Suprapubic skin (tissue), 4 donors: ENCODE measurements around the gene ATP5ME. TPM values are rescaled to one million over a fixed set of nuclear protein-coding genes. Genes with fewer than 3 reads are reported as not detected.
"Not testable (repeated sequence)": the region's sequence is repeated elsewhere in the genome, so short reads cannot be mapped to it uniquely, and the experiment has no call there.

Experiments used
- DNase-seq, 2 donors: peaks; one replicate each; pipeline ENCODE4 v3.0.0-alpha.2; 2019; ENCODE audit warnings: low spot score in 2 of 2
- H3K27ac ChIP-seq: fragments of 200-600 bp; sonication (generic); one replicate; pipeline ENCODE4 v1.5.1; 2019
- H3K27me3 ChIP-seq: fragments of 200-600 bp; sonication (generic); one replicate; pipeline ENCODE4 v1.5.1; 2019
- H3K36me3 ChIP-seq: fragments of 200-600 bp; sonication (generic); one replicate; pipeline ENCODE4 v1.5.1; 2019
- H3K4me1 ChIP-seq: fragments of 200-600 bp; sonication (generic); one replicate; pipeline ENCODE4 v1.5.1; 2019
- H3K4me3 ChIP-seq: fragments of 200-600 bp; sonication (generic); one replicate; pipeline ENCODE4 v1.5.1; 2019; ENCODE audit warnings: mild to moderate bottlenecking
- H3K9me3 ChIP-seq: fragments of 200-600 bp; sonication (generic); one replicate; pipeline ENCODE4 v1.5.1; 2019
- CTCF ChIP-seq, 2 donors: fragments of 200-600 bp in 1 of 2; fragments of 450-650 bp in 1 of 2; sonication (generic) in 1 of 2; IDR thresholded peaks; one replicate each; pipeline ENCODE4 v1.5.1; 2016 to 2019; ENCODE audit warnings: antibody characterized with exemption in 2 of 2, mild to moderate bottlenecking in 1 of 2, moderate library complexity in 1 of 2
- EP300 ChIP-seq: sonication (generic); formaldehyde crosslinking; IDR thresholded peaks from one replicate; pipeline ENCODE4 v1.6.1; 2017; ENCODE audit warnings: antibody characterized with exemption
- POLR2A ChIP-seq, 2 donors: fragments of 450-650 bp; IDR thresholded peaks; one replicate each; pipeline ENCODE4 v1.6.1; 2017; ENCODE audit warnings: antibody characterized with exemption in 2 of 2, mild to moderate bottlenecking in 2 of 2, moderate library complexity in 2 of 2
- POLR2AphosphoS5 ChIP-seq, 3 donors: sonication (generic); formaldehyde crosslinking; IDR thresholded peaks; one replicate each; pipeline ENCODE4 v1.6.1; 2017; ENCODE audit warnings: antibody characterized with exemption in 3 of 3
- WGBS: methylation state at CpG from one replicate; pipeline ENCODE4 v1.1.5; 2018; 5-methylcytosine and 5-hydroxymethylcytosine counted together
- total RNA-seq, 4 donors: library from RNA; depleted of rRNA; stranded (reverse); fragments of >200 nt; gene quantifications; one replicate each; pipeline ENCODE4 v1.1.0, GENCODE V29; 2016

The ATP5ME gene
- total RNA-seq, 4 donors from 2014 or later = 60.2 to 167 (median 102) TPM

- H3K9me3 ChIP-seq = no peaks in the 10 kb centered on the region
- WGBS = 74% methylated on average over 12 of the region's 13 CpGs
- H3K36me3 ChIP-seq = no peaks in the 10 kb centered on the region
- H3K4me1 ChIP-seq = peaks cover 9% of the 10 kb centered on the region
- H3K4me3 ChIP-seq = no peak overlapping the region
- TF ChIP-seq EP300 = no peak
- H3K27me3 ChIP-seq = peaks cover 52% of the 10 kb centered on the region
- DNase-seq = no peak
- H3K27ac ChIP-seq = no peak overlapping the region
These were observed 26.6 kb downstream of the ATP5ME start for GRCh38 chr4:647481-647880.

GRCh38 chr4:646460-646859 is 27.6 kb downstream of the ATP5ME start:
- DNase-seq = no peak
- Histone ChIP-seq H3K36me3 (no peaks in the 10 kb centered on the region), H3K4me1 (peaks cover 5% of the 10 kb centered on the region), H3K4me3 (no peak overlapping the region), H3K27me3 (peaks cover 46% of the 10 kb centered on the region), H3K9me3 (no peaks in the 10 kb centered on the region), H3K27ac (no peak overlapping the region)
- TF ChIP-seq POLR2AphosphoS5 (IDR thresholded peaks at IDR 0.05) = no peak
- no peak for TF ChIP-seq CTCF (IDR thresholded peaks at IDR 0.05)
- no peak for TF ChIP-seq POLR2A (IDR thresholded peaks at IDR 0.05)
- no peak for TF ChIP-seq EP300
- WGBS = 52% methylated on average over 32 of the region's 32 CpGs

- H3K27me3 ChIP-seq = peaks cover 29% of the 10 kb centered on the region
- not testable (repeated sequence) for H3K36me3 ChIP-seq, H3K4me1 ChIP-seq, DNase-seq, H3K9me3 ChIP-seq, H3K4me3 ChIP-seq, H3K27ac ChIP-seq
- 88% methylated on average over 6 of the region's 6 CpGs for WGBS
These were observed 31.7 kb downstream of the ATP5ME start for GRCh38 chr4:642366-642765.

- H3K4me1 ChIP-seq = no peaks in the 10 kb centered on the region
- no peak overlapping the region for H3K27ac ChIP-seq
- TF ChIP-seq POLR2A (IDR thresholded peaks at IDR 0.05) (no peak), EP300 (no peak), POLR2AphosphoS5 (IDR thresholded peaks at IDR 0.05) (no peak), CTCF (IDR thresholded peaks at IDR 0.05) (no peak)
- no peaks in the 10 kb centered on the region for H3K9me3 ChIP-seq
- peak in 1 of 2 donors; percentile 24 for DNase-seq
- 76% methylated on average over 27 of the region's 32 CpGs for WGBS
- H3K4me3 ChIP-seq = no peak overlapping the region
- H3K36me3 ChIP-seq = no peaks in the 10 kb centered on the region
- H3K27me3 ChIP-seq = peaks cover 37% of the 10 kb centered on the region
These were observed 36.4 kb downstream of the ATP5ME start for GRCh38 chr4:637536-638280.

GRCh38 chr4:636628-637159 is 37.4 kb downstream of the ATP5ME start:
- H3K9me3 ChIP-seq = no peaks in the 10 kb centered on the region
- H3K36me3 ChIP-seq = no peaks in the 10 kb centered on the region
- H3K4me1 ChIP-seq = no peaks in the 10 kb centered on the region
- peaks cover 37% of the 10 kb centered on the region for H3K27me3 ChIP-seq
- H3K4me3 ChIP-seq = no peak overlapping the region
- no peak for TF ChIP-seq CTCF (IDR thresholded peaks at IDR 0.05)
- TF ChIP-seq POLR2A (IDR thresholded peaks at IDR 0.05) = no peak
- no peak for TF ChIP-seq POLR2AphosphoS5 (IDR thresholded peaks at IDR 0.05)
- TF ChIP-seq EP300 = no peak
- 74% methylated on average over 13 of the region's 13 CpGs for WGBS
- no peak overlapping the region for H3K27ac ChIP-seq
- DNase-seq = no peak

- H3K4me1 ChIP-seq = no peaks in the 10 kb centered on the region
- H3K9me3 ChIP-seq = no peaks in the 10 kb centered on the region
- no peaks in the 10 kb centered on the region for H3K36me3 ChIP-seq
- WGBS = 76% methylated on average over 20 of the region's 22 CpGs
- DNase-seq = peak in 1 of 2 donors; percentile 49
- peaks cover 34% of the 10 kb centered on the region for H3K27me3 ChIP-seq
- no peak overlapping the region for H3K27ac ChIP-seq
- no peak overlapping the region for H3K4me3 ChIP-seq
- TF ChIP-seq CTCF (IDR thresholded peaks at IDR 0.05) = no peak
- TF ChIP-seq POLR2A (IDR thresholded peaks at IDR 0.05) = no peak
- TF ChIP-seq EP300 = no peak
- TF ChIP-seq POLR2AphosphoS5 (IDR thresholded peaks at IDR 0.05) = no peak
These were observed 38.0 kb downstream of the ATP5ME start for GRCh38 chr4:635851-636627.

- H3K4me1 ChIP-seq, H3K9me3 ChIP-seq, H3K27ac ChIP-seq, H3K4me3 ChIP-seq, H3K36me3 ChIP-seq: not testable (repeated sequence)
- H3K27me3 ChIP-seq = peaks cover 37% of the 10 kb centered on the region
- DNase-seq = peak in 1 of 2 donors; percentile 16
- WGBS = 78% methylated on average over 46 of the region's 46 CpGs
These were observed 38.8 kb downstream of the ATP5ME start for GRCh38 chr4:635066-635835.
